ENCODE results near the gene GALNT16.

DNA sequence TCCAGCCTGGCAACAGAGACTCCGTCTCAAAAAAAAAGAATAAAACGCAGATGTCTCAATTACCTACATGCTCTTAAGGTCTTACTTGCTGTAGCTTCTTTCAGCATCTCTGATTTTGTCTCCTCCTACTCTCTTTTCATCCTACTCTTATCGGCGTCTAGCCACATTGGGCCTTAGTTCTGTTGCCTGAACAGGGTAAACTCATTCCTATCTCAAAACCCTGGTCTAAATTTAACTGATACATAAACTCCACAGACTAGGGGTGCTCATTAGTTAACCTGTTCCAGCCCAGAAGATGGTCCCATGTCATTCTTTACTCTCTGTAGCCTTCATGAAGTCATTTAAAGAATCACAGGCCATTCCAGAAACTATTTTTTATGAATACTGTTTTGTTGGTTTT is 35.0 kb upstream of the GALNT16 start:
- no peak for TF ChIP-seq POLR2A (IDR thresholded peaks at IDR 0.05; ENCODE audit: control extremely low read depth in 1 of 2, low read depth in 2 of 2, low read length in 2 of 2)
- TF ChIP-seq, protein P1, sequence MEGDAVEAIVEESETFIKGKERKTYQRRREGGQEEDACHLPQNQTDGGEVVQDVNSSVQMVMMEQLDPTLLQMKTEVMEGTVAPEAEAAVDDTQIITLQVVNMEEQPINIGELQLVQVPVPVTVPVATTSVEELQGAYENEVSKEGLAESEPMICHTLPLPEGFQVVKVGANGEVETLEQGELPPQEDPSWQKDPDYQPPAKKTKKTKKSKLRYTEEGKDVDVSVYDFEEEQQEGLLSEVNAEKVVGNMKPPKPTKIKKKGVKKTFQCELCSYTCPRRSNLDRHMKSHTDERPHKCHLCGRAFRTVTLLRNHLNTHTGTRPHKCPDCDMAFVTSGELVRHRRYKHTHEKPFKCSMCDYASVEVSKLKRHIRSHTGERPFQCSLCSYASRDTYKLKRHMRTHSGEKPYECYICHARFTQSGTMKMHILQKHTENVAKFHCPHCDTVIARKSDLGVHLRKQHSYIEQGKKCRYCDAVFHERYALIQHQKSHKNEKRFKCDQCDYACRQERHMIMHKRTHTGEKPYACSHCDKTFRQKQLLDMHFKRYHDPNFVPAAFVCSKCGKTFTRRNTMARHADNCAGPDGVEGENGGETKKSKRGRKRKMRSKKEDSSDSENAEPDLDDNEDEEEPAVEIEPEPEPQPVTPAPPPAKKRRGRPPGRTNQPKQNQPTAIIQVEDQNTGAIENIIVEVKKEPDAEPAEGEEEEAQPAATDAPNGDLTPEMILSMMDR (IDR thresholded peaks at IDR 0.05; ENCODE audit: control extremely low read depth in 1 of 3, insufficient read depth in 1 of 3, low read depth in 1 of 3, low read length in 3 of 3), result no peak

Data from H1 (cell line).